ENCODE data around the gene CRYL1.
"Not testable (repeated sequence)": the region's sequence is repeated elsewhere in the genome, so short reads cannot be mapped to it uniquely, and the experiment has no call there.

The CRYL1 gene

DNA sequence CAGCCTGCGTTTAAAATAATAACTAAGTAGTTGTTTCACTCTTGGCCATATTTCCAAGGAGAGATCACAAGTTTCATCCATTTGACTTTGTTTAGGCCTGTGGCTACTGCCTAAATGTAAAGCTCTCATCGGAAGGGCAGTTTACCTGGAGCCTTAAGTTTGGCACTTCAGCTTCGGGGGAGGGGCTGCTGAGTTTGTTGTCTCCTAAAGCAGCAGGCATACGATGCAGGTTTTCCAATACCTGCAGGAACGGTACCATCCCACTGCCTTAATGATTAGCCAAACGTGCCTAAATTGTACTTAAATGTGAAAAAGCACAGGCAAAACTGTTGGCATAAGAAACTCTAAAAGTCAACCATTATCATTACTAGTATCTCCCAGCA lies 63.1 kb downstream of the CRYL1 start:
- no peak for FAIRE-seq
- DNase-seq (ENCODE audit: extremely low spot score, insufficient read length, low read depth): no peak

DNA sequence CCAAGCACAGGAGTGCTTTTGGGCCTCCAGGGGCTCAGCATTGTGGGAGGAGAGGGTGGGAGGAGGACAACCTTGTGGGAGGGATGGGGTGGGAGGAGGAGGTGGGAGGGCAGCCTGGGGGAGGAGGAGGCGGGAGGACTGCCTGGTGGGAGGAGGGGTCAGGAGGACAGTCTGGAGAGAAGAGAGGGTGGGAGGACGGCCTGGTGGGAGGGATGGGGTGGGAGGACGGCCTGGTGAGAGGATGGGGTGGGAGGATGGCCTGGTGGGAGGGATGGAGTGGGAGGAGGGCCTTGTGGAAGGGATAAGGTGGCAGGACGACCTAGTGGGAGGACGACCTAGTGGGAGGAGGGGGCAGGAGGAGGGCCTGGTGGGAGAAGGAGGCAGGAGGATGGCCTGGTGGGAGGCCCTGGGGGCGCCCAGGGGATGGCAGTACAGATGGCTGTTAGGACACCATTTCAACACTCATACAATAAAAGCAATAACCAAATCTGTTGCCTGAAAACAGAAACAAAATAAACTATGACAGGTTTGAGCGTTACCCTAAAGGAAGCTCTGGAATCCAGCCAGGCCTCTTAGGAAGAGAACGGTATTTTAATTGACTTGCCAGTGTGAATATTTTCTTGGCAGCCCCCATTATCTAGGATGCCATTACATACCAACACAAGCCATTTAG lies 63.7 kb downstream of the CRYL1 start:
- DNase-seq (ENCODE audit: extremely low spot score, insufficient read length, low read depth) (no peak), FAIRE-seq (no peak)

DNA sequence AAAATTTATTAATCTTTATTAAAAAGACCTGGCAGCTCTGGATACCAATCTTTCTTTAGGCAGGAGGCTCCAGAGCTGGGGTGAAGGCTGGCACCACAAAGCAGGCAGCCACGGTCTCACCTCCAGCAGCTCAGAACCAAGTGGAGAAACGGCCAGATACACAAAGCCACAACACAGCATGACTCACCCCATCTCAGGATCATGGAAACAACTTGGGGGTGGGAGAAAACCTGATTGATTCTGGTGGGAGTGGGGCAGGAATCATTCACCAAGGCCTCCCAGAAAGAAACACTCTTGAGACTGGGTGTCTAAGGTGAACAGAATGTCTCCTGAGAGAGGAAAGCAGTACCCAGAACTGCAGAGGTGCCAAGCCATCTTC lies 64.2 kb downstream of the CRYL1 start:
- DNase-seq (ENCODE audit: extremely low spot score, insufficient read length, low read depth) (no peak), FAIRE-seq (no peak)

DNA sequence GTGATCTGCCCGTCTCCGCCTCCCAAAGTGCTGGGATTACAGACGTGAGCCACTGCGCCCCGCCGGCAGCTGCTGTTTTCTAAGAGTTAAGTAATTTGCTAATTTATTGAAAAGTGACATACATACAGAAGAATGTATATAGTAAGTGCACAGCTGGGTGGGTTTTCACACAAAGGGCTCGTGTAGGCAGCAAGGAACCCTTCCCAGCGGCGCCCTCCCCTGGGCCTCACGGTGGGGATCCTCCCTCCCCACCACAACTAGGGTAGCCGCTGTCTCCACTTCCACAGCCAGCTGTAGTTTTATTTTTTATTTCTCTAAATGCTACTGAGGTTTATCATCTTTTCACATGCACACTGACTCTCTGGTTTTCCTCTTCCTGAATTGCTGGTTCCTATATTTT lies 64.9 kb downstream of the CRYL1 start:
- no peak for DNase-seq (ENCODE audit: extremely low spot score, insufficient read length, low read depth)
- no peak for FAIRE-seq

DNA sequence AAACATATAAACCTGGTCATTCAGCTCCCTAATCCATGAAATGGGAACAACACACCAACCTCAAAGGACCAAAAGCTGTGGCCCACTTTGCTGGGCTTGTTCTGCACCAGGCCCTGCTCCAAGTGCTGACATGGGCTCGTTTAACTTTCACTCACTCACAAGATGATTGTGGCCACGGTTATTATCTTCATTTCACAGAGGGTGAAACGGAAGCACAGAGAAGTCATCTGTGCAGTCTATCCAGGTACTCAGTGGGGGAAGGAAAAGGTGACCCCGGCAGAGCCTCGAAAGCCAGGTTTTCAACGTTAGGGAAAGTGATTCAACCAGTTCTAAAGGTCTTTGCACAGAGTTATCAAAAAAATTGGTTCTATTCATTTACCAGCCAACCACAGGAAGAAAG lies 68.0 kb downstream of the CRYL1 start:
- DNase-seq (ENCODE audit: extremely low spot score, insufficient read length, low read depth) (no peak), FAIRE-seq (no peak)

DNA sequence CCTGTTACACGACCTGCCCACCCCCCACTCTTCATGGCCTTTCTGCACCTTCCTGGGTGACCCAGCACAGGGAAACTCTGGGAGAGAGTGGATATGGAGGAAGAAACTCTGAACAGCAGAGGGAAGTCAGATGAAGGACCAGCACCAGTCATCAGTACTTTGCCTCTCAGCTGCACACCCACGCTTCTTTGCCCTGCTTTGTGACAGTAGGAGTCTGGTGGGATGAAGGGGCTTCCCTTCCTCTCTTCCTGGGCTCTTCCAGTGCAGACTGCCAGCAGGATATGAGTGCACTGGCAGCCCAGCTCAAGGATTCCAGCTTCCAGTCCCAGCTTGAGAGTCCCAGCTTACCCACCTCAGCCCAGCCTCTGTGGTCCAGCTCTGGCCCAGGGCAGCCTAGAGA lies 68.9 kb downstream of the CRYL1 start:
- DNase-seq (ENCODE audit: extremely low spot score, insufficient read length, low read depth) (no peak), FAIRE-seq (no peak)

DNA sequence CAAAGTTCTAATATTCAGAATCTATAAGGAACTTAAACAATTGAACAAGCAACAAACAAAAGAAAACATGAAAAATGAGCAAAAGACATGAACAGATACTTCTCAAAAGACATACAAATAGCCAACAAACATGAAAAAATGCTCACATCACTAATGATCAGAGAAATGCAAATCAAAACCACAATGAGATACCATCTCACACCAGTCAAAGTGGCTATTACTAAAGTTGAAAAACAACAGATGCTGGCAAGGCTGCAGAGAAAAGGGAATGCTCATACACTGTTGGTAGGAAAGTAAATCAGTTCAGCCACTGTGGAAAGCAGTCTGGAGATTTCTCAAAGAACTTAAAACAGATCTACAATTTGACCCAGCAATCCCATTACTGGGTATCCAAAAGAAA lies 74.3 kb downstream of the CRYL1 start:
- DNase-seq (ENCODE audit: extremely low spot score, insufficient read length, low read depth): no peak
- FAIRE-seq: peak; percentile 59

DNA sequence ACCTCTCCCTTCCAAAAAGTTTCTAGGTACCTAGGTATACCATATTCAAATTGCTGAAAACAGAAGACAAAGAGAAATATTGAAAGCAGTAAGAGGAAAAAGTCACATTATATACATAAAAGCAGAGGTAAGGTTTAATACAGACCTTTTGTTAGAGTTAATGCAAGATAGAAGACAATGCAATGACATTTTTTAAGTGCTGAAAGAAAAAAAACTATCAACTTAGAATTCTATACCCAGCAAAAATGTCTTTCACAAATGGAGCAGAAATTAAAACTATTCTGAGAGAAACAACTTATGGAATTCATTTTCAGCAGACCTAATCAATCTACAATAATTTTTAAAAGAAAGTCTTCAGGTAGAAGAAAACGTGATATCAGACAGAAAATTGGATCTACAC lies 77.2 kb downstream of the CRYL1 start:
- DNase-seq (ENCODE audit: extremely low spot score, insufficient read length, low read depth): no peak
- no peak for FAIRE-seq

DNA sequence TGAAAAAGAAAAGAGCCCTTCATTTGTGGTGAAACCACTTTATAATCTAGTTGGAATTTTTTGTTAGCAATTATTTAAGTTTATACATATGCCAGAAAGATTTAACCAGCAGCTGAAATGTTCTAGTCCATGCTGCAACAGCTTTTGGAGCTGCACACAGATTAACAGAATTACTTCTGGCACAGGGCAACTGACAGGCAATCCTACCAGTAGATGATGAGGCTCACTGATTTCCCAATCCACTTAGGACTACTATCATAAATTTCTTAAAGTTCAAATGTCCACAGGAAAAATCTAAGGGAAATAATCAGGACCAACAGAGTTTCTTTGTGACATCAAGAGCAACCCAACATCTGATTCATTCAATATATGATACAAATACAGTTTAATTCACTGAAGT lies 78.8 kb downstream of the CRYL1 start:
- FAIRE-seq: no peak

DNA sequence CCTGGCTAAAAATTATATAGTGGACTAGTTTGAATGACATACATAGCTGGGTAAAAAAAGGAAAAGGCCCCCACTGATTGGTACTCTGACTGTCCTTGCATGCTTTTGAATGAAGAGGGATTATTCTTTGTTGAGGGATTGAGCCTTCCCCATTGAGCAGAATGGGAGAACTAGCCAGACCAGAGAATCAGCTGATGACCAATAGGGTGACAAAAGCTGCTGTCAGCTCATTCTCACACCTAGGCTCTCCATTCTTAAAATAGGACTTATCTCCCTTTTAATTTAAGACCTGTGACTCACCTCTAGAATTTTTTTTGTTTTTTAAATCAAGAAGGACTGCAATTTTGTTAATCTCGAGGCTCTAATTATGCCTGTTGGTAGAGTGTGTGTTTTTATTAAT lies 79.3 kb downstream of the CRYL1 start:
- FAIRE-seq (no peak), DNase-seq (ENCODE audit: extremely low spot score, insufficient read length, low read depth) (no peak)

More for the DNA sequence above, 78.8 kb downstream of the CRYL1 start:
- DNase-seq (ENCODE audit: extremely low spot score, insufficient read length, low read depth): no peak

DNA sequence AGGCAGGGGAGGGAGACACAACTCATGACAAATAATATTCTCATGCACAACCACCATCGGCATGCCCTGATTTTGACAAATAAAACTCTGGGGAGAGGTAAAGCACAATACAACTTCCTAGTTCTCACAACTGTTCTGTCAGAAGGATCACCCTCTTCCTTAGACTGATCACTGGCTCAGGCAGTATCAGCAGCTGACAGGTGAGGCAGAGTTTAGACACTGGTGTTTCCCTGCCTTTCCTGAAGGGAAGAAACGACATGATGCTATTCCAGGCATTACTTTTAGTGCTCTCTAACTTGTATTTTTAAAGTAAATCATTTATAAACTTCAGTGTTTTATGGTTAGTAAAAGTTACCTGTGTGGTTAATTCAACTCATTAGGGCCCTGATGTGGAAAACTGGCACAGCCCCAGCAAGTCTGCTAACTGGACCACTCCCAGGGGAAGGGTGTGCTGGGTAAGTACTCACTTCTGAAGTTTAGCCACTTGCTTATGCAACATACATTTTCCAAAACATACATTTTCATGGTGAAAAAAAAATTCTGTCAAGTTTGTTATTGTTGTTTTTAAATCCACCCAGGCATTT lies 82.8 kb downstream of the CRYL1 start:
- DNase-seq (ENCODE audit: extremely low spot score, insufficient read length, low read depth) (no peak), FAIRE-seq (no peak)

DNA sequence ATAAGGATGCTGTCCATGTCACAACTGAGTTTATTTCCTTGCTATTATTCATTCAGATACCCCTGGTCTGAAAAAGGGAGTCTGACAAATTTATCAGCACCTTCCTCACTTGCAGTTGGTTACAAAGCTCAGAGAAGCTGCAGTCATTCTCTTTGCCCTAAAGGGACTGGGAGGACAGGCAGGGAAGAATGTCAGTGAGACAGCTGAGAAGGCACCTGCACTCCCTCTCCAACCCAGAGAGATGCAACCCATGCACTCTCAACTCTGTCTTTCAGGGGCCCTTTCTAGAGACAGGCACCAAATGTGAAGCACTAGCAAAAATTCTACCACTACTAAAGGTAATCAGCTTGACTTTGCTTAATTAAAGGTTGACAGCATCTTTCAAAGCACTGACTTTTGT lies 83.3 kb downstream of the CRYL1 start:
- no peak for FAIRE-seq

DNA sequence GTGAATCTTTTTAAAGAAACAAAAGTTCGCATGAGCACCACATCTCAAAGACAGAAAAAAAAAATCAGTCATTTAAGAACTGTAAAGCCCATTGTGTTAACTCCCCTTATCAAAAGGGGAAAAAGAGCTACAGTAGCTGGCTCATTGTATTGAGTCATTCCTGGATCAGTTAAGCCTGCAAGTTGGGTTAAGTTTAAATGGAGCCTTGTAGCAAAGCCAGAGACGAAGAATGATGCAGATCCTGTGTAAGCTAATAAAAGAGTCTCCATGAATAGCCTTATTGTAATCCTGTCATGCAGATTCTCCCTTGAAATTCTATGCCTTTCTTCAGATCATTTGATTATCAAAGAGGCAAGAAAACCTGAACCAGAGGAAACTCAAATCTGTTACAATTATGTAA lies 83.8 kb downstream of the CRYL1 start:
- no peak for FAIRE-seq

More for the DNA sequence above, 83.3 kb downstream of the CRYL1 start:
- no peak for DNase-seq (ENCODE audit: extremely low spot score, insufficient read length, low read depth)

DNA sequence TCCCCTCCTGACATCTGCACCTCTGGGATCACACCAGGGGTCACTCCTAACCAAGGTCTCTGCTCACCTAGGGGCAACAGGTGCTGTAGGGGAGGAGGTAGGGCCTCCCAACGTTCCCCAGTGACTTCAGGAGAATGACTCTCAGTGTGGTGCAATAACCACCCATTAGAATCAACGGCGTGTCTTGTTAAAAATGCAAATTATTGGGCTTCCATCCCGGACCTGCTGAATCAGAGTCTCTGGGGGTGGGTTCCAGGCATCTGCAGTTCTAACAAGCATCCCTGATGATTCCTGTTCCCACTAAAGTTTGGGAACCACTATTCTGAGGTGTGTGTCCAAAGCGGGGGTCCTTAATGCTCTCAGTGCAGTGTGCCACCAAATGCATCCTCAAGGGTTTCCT lies 84.6 kb downstream of the CRYL1 start:
- no peak for FAIRE-seq
- no peak for DNase-seq (ENCODE audit: extremely low spot score, insufficient read length, low read depth)

More for the DNA sequence above, 83.8 kb downstream of the CRYL1 start:
- no peak for DNase-seq (ENCODE audit: extremely low spot score, insufficient read length, low read depth)

DNA sequence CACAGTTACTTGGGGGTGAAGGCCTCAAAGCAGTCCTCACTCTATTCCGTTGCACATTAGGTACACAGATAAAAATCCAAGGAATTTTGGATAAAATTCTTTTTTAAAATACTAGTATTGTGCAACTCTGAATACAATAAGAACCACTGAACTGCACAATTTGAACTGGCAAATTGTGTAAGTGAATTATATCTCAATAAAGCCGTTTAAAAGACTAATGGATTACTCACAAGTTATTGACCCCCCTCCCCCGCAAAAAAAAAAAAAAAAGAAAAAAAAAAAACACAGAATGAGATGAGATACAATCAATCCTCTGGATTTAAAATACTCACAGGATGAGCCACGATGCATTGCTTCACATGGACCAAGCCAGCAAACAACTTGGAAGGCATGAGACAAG lies 86.4 kb downstream of the CRYL1 start:
- FAIRE-seq: no peak
- no peak for DNase-seq (ENCODE audit: extremely low spot score, insufficient read length, low read depth)

DNA sequence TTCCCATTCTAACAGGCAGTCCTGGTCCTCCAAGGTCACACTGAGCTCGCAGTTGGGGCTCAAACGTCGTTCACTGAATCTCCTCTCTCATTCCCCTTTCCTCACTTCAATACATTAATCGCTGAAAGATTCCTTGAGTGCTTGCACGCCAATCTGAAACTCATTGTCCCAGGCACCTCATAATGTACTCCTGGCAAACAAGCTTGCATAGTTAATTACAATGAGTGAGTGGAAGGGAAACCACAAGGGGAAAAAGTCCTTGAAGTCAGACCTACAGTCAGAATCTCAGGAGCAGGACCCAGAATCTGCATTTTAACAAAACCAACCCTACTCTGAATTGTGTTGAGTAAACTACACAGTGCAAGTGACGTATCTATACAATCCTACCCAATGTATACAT lies 86.9 kb downstream of the CRYL1 start:
- no peak for DNase-seq (ENCODE audit: extremely low spot score, insufficient read length, low read depth)
- FAIRE-seq: no peak

DNA sequence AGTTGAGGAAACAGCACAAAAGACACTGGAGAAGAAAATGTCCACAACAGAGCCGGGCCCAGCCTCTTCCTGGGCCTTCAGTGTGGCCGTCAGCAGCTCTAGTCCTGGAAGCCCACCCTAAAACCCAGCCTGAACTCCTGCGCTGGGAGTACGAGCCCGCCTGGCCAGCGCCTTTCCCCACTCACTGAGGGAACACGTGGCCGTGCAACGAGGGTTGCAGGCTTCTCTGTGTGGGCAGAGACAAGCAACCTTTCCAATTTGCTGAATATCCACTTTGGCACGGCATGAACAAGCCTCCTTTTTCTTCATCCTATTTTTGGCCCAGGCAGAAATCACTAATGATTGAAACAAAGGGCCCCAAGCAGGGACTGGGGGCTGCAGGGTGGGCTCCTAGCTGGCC lies 89.2 kb downstream of the CRYL1 start:
- FAIRE-seq: no peak
- no peak for DNase-seq (ENCODE audit: extremely low spot score, insufficient read length, low read depth)

DNA sequence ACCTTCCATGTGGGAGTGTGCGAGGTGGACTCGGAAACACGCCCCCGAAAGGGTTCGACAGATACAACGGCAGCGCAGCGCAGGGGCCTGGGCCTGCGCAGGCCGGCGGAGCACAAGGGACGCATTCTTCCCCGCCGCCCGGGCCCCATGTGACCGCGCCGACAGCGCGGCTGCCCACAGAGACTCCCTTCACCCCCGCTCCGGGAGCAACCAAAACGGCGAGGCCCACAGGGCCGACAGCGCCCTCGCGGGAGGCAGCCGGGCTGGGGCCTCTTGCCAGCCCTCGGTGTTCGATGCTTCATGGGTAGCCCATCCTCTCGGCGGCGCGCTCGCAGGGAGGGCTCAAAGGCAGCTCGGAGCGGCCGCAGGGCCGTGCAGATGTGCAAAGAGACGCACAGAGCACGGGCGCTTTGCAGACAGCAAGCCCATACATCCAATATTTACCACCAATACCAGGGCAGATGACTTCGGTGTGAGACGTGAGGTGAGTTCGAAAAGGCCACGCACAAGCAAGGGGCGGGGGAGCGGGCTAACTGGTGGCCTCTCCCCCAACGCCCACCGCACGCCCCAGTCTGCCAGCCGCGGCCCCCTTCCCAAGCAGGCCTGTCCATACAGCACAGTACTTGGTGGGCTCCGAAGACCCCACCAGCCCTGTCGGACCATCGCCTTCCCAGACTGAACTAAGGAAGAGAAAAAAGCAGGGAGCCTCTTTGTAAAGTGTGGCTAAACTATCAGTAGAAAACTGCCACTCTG lies 89.9 kb downstream of the CRYL1 start:
- no peak for DNase-seq (ENCODE audit: extremely low spot score, insufficient read length, low read depth)
- no peak for FAIRE-seq

DNA sequence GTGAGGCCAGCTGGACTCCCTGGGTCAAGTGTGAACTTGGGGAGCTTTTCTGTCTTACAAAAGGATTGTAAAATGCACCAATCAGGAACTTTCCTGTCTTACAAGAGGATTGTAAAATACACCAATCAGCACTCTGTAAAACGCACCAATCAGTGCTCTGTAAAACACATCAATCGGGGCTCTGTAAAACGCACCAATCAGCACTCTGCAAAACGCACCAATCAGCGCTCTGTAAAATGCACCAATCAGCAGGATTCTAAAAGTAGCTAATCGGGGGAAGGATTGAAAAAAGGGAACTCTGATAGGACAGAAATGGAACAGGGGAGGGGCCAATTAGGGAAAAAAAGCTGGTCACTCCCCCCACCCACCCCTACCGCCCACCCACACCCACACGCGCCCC lies 91.4 kb downstream of the CRYL1 start:
- not testable (repeated sequence) for DNase-seq (ENCODE audit: extremely low spot score, insufficient read length, low read depth); FAIRE-seq

DNA sequence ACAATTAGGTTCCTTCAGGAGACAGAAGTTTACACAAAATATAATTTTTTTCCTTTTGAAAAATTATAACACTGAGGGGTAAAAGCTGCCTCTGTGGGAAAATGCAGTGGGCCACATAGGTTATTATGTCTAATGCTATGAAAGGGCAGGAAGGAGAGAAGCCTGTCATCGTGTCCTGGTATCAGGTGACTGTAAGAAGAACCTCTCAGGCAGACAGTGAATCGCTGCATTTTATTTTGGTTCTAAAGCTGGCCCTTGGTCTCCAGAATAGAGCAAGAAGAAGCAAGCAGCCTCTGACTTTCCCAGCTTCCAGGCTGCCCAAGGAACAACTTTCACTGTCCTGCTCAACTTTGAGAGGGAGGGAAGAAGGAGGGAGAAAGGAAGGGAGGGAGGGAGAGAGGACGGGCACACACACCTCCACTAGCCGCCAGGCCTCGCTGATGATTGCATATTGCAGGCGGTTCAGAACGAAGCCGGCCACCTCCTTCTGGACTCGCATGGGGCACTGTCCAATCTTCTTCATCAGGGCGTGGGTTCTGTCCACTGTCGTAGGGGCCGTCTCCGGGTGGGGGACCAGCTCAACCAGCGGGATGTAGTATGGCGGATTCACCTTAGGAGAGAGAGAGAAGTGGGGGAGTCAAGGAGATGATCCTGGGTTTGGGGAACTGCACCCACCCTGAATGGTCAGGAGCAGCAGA lies 93.8 kb downstream of the CRYL1 start:
- DNase-seq (ENCODE audit: extremely low spot score, insufficient read length, low read depth) (no peak), FAIRE-seq (no peak)

DNA sequence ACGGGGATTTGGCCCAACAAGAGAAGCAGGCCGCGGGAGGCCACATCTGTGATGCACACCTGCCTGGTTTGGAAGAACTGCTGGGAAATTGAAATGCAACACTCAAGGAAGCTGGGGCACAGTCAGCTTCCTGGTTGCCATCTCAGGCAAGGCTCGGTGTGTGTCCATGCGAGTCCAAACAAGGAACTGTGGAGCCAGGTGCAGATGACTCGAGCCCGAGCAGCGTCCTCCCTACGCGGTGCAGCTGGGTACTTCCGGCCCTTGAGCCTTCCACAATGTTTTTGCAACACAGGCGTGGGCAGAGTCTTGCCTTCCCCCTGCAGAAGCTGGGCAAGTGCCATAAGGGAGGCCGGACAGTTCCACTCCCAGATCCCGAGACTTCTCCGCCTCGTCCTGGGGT lies 94.6 kb downstream of the CRYL1 start:
- no peak for FAIRE-seq
- no peak for DNase-seq (ENCODE audit: extremely low spot score, insufficient read length, low read depth)

Measured in GM18507 (cell line).